Measurements from ENCODE around the gene FAR2. TPM values are rescaled to one million over a fixed set of nuclear protein-coding genes. Genes with fewer than 3 reads are reported as not detected.

The FAR2 gene
- total RNA-seq, 2 experiments from 2014 or later: 0.73 TPM; not detected in 1

DNA sequence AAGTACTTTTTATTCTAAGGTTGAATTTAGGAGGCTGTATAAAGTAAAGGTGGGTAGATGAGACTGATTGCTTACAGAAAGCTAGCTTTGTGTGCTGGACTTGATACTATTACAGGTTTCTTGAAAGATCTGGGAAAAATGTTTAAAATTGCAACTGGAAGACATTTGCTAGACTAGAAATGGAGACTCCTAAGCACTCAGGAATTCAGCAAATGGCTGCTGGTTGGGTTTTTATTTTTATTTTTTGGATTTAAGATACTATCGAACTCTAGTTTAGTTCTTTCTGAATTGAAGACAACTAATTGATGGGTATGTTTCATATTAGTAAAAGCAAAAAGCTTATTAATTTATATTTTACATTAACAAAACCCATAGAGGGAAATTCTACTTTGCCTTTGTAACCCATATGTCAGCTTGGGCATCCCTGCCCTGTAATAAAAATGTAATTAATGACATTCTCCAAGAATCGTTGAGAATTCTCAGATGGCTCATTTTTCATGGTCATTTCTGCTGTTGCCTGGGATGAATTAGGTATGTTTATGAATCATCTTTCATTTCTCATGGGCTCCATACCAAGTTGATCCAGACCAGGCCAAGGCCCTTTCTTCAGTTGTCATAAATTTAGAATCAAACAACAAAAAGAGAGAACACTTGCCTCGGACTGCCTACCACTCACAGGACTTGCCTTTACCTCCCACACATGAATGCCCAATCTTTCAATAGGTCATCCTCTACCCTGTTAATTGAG is 129.8 kb downstream of the FAR2 start:
- H3K4me2 ChIP-seq (ENCODE audit: low read length): no peak overlapping the region
- ChIA-PET POLR2A (interaction anchor here (0.5 to 1.0 kb wide), 2 partner anchors 18 to 193 kb away, joined by 3 read pairs; no protein-coding TSS in a partner anchor), CTCF (ENCODE audit: unreplicated experiment) (no interaction called here)
- no peak for DNase-seq (ENCODE audit: low spot score)
- no peaks in the 10 kb centered on the region for H3K9me2 ChIP-seq (ENCODE audit: insufficient read depth, low read length)
- no peaks in the 10 kb centered on the region for H3K9me3 ChIP-seq (ENCODE audit: low read length)
- H3K36me3 ChIP-seq (ENCODE audit: insufficient read depth, low read length): no peaks in the 10 kb centered on the region
- intact Hi-C loops (cut with micrococcal nuclease; ENCODE audit: unreplicated experiment): no loop called here
- no peak overlapping the region for H2AFZ ChIP-seq (ENCODE audit: low read length)
- no peak overlapping the region for H3K4me3 ChIP-seq (ENCODE audit: low read depth, low read length, poor library complexity, severe bottlenecking)
- TF ChIP-seq, protein P1, sequence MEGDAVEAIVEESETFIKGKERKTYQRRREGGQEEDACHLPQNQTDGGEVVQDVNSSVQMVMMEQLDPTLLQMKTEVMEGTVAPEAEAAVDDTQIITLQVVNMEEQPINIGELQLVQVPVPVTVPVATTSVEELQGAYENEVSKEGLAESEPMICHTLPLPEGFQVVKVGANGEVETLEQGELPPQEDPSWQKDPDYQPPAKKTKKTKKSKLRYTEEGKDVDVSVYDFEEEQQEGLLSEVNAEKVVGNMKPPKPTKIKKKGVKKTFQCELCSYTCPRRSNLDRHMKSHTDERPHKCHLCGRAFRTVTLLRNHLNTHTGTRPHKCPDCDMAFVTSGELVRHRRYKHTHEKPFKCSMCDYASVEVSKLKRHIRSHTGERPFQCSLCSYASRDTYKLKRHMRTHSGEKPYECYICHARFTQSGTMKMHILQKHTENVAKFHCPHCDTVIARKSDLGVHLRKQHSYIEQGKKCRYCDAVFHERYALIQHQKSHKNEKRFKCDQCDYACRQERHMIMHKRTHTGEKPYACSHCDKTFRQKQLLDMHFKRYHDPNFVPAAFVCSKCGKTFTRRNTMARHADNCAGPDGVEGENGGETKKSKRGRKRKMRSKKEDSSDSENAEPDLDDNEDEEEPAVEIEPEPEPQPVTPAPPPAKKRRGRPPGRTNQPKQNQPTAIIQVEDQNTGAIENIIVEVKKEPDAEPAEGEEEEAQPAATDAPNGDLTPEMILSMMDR (conservative IDR thresholded peaks at IDR 0.05; ENCODE audit: low read length): no peak
- no peak for TF ChIP-seq EZH2phosphoT487 (IDR thresholded peaks at IDR 0.05; ENCODE audit: borderline replicate concordance, low read depth, low read length)
- no peaks in the 10 kb centered on the region for H4K20me1 ChIP-seq (ENCODE audit: insufficient read depth, low read length)
- H3K27ac ChIP-seq (ENCODE audit: low read depth, low read length, poor library complexity, severe bottlenecking): no peak overlapping the region
- no TSS peak for BruUV-seq (replicated peaks)
- H3K4me1 ChIP-seq (ENCODE audit: insufficient read depth, low read length, poor library complexity, severe bottlenecking): no peaks in the 10 kb centered on the region
- H3K79me2 ChIP-seq (ENCODE audit: insufficient read depth, low read depth, low read length): no peaks in the 10 kb centered on the region

DNA sequence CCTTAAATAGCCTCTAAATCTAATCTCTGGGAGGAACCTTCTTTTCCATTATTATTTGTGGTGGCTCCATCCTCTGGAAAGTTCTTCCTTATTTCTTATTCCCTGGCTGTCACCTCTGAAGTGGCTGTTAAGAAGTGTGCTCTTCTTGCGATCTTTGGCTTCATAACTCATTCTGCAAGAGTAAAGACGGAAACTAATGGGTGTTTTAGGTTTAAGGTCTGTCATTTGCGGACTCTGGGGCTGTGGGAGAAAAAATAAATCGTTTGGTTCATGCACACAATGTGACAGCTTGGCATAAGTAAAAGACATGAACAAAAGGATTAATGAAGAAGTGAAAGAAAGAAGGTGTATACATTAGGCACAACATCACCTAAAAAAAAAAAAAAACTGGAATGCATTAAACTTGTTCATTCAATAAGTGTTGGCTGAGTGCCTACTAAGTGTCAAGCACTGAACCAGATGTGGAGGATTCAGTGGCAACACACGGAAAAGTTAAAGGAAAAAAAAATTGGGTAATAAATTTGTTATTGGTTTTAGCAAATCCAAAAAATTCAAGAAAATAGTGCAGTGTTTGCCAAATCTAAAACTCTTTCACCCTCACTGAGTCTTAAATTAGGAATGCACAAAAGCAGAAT is 132.4 kb downstream of the FAR2 start:
- CTCF ChIA-PET (ENCODE audit: unreplicated experiment): no interaction called here
- Histone ChIP-seq H3K79me2 (ENCODE audit: insufficient read depth, low read depth, low read length) (no peaks in the 10 kb centered on the region), H3K9me3 (ENCODE audit: low read length) (no peaks in the 10 kb centered on the region), H2AFZ (ENCODE audit: low read length) (no peak overlapping the region), H3K36me3 (ENCODE audit: insufficient read depth, low read length) (no peaks in the 10 kb centered on the region), H3K4me1 (ENCODE audit: insufficient read depth, low read length, poor library complexity, severe bottlenecking) (no peaks in the 10 kb centered on the region), H3K4me2 (ENCODE audit: low read length) (no peak overlapping the region), H4K20me1 (ENCODE audit: insufficient read depth, low read length) (no peaks in the 10 kb centered on the region), H3K27ac (ENCODE audit: low read depth, low read length, poor library complexity, severe bottlenecking) (no peak overlapping the region), H3K9me2 (ENCODE audit: insufficient read depth, low read length) (no peaks in the 10 kb centered on the region), H3K4me3 (ENCODE audit: low read depth, low read length, poor library complexity, severe bottlenecking) (no peak overlapping the region)
- DNase-seq (ENCODE audit: low spot score): no peak
- intact Hi-C loops (cut with micrococcal nuclease; ENCODE audit: unreplicated experiment): no loop called here
- TF ChIP-seq, protein P1 (conservative IDR thresholded peaks at IDR 0.05; ENCODE audit: low read length): no peak
- no peak for TF ChIP-seq EZH2phosphoT487 (IDR thresholded peaks at IDR 0.05; ENCODE audit: borderline replicate concordance, low read depth, low read length)
- POLR2A ChIA-PET: no interaction called here
- BruUV-seq (replicated peaks): no TSS peak
